ENCODE results near the gene FSTL4.

Gene FSTL4

GRCh38 chr5:133582971-133583370 lies 29.4 kb downstream of the FSTL4 start:
- no peak overlapping the region for H3K27ac ChIP-seq (ENCODE audit: low read length)
- no peaks in the 10 kb centered on the region for H3K79me2 ChIP-seq (ENCODE audit: low read length)
- H3K9me3 ChIP-seq (replicated peaks; ENCODE audit: insufficient read depth, low read length), result no peaks in the 10 kb centered on the region
- no peak for DNase-seq
- no peaks in the 10 kb centered on the region for H3K36me3 ChIP-seq (replicated peaks; ENCODE audit: insufficient read depth, low read length)
- H3K9ac ChIP-seq (ENCODE audit: low read length), result no peak overlapping the region
- no peaks in the 10 kb centered on the region for H3F3A ChIP-seq (ENCODE audit: insufficient read depth, low read length)
- H3K27me3 ChIP-seq (replicated peaks; ENCODE audit: insufficient read depth, low read length), result no peaks in the 10 kb centered on the region
- no peaks in the 10 kb centered on the region for H3K4me1 ChIP-seq (ENCODE audit: low read length)
- no peak overlapping the region for H2AFZ ChIP-seq (ENCODE audit: low read length)
- TF ChIP-seq EZH2 (optimal IDR thresholded peaks at IDR 0.05; ENCODE audit: low read depth, low read length) (no peak), EZH2phosphoT487 (IDR thresholded peaks at IDR 0.05; ENCODE audit: low read length) (no peak), CTCF (IDR thresholded peaks at IDR 0.05; ENCODE audit: low read length) (no peak)
- H3K4me3 ChIP-seq (ENCODE audit: low read length), result no peak overlapping the region
- no peaks in the 10 kb centered on the region for H3K9me2 ChIP-seq (replicated peaks; ENCODE audit: insufficient read depth, low read length)
- H4K20me1 ChIP-seq (ENCODE audit: insufficient read depth, low read length), result no peaks in the 10 kb centered on the region
- no peak overlapping the region for H3K4me2 ChIP-seq (ENCODE audit: low read depth, low read length)

- H3K4me1 ChIP-seq (ENCODE audit: low read length), result no peaks in the 10 kb centered on the region
- no peaks in the 10 kb centered on the region for H3K79me2 ChIP-seq (ENCODE audit: low read length)
- no peaks in the 10 kb centered on the region for H3K9me3 ChIP-seq (replicated peaks; ENCODE audit: insufficient read depth, low read length)
- H3K9me2 ChIP-seq (replicated peaks; ENCODE audit: insufficient read depth, low read length), result no peaks in the 10 kb centered on the region
- no peaks in the 10 kb centered on the region for H4K20me1 ChIP-seq (ENCODE audit: insufficient read depth, low read length)
- H3K36me3 ChIP-seq (replicated peaks; ENCODE audit: insufficient read depth, low read length), result no peaks in the 10 kb centered on the region
- H3K4me2 ChIP-seq (ENCODE audit: low read depth, low read length), result no peak overlapping the region
- H2AFZ ChIP-seq (ENCODE audit: low read length), result no peak overlapping the region
- H3K27ac ChIP-seq (ENCODE audit: low read length), result no peak overlapping the region
- no peak for DNase-seq
- TF ChIP-seq EZH2 (optimal IDR thresholded peaks at IDR 0.05; ENCODE audit: low read depth, low read length) (no peak), CTCF (IDR thresholded peaks at IDR 0.05; ENCODE audit: low read length) (no peak), EZH2phosphoT487 (IDR thresholded peaks at IDR 0.05; ENCODE audit: low read length) (no peak)
- no peaks in the 10 kb centered on the region for H3F3A ChIP-seq (ENCODE audit: insufficient read depth, low read length)
- no peaks in the 10 kb centered on the region for H3K27me3 ChIP-seq (replicated peaks; ENCODE audit: insufficient read depth, low read length)
- no peak overlapping the region for H3K9ac ChIP-seq (ENCODE audit: low read length)
- H3K4me3 ChIP-seq (ENCODE audit: low read length), result no peak overlapping the region
Measured at GRCh38 chr5:133581918-133582317, 30.4 kb downstream of the FSTL4 start.

- H3K4me3 ChIP-seq (ENCODE audit: low read length), result no peak overlapping the region
- H3K9me2 ChIP-seq (replicated peaks; ENCODE audit: insufficient read depth, low read length), result no peaks in the 10 kb centered on the region
Measured at GRCh38 chr5:133581348-133581747, 31.0 kb downstream of the FSTL4 start.

More at GRCh38 chr5:133581348-133581747, 31.0 kb downstream of the FSTL4 start:
- no peaks in the 10 kb centered on the region for H3K9me3 ChIP-seq (replicated peaks; ENCODE audit: insufficient read depth, low read length)
- H3K4me2 ChIP-seq (ENCODE audit: low read depth, low read length), result no peak overlapping the region
- no peaks in the 10 kb centered on the region for H4K20me1 ChIP-seq (ENCODE audit: insufficient read depth, low read length)
- H3K27me3 ChIP-seq (replicated peaks; ENCODE audit: insufficient read depth, low read length), result no peaks in the 10 kb centered on the region
- H3K79me2 ChIP-seq (ENCODE audit: low read length), result no peaks in the 10 kb centered on the region
- no peak overlapping the region for H2AFZ ChIP-seq (ENCODE audit: low read length)
- no peak overlapping the region for H3K9ac ChIP-seq (ENCODE audit: low read length)
- H3F3A ChIP-seq (ENCODE audit: insufficient read depth, low read length), result no peaks in the 10 kb centered on the region
- H3K27ac ChIP-seq (ENCODE audit: low read length), result no peak overlapping the region
- TF ChIP-seq EZH2 (optimal IDR thresholded peaks at IDR 0.05; ENCODE audit: low read depth, low read length) (no peak), CTCF (IDR thresholded peaks at IDR 0.05; ENCODE audit: low read length) (no peak), EZH2phosphoT487 (IDR thresholded peaks at IDR 0.05; ENCODE audit: low read length) (no peak)
- no peak for DNase-seq
- no peaks in the 10 kb centered on the region for H3K36me3 ChIP-seq (replicated peaks; ENCODE audit: insufficient read depth, low read length)
- no peaks in the 10 kb centered on the region for H3K4me1 ChIP-seq (ENCODE audit: low read length)
